ENCODE measurements around the gene HAUS6. TPM values are rescaled to one million over a fixed set of nuclear protein-coding genes. Genes with fewer than 3 reads are reported as not detected.
"Not testable (repeated sequence)": the region's sequence is repeated elsewhere in the genome, so short reads cannot be mapped to it uniquely, and the experiment has no call there.

The HAUS6 gene
- total and polyA plus RNA-seq, 8 donors = 1.7 to 5.1 (median 2.7) TPM

- FAIRE-seq (no peak), ATAC-seq (no peak)
- WGBS, 2 donors = 81 to 91% methylated on average over 22 of the region's 22 CpGs
Measured at GRCh38 chr9:19027825-19028224, 74.9 kb downstream of the HAUS6 start.

GRCh38 chr9:19026375-19026774, 76.3 kb downstream of the HAUS6 start:
- H3K27ac ChIP-seq = no peak overlapping the region
- no peak overlapping the region for H3K4me3 ChIP-seq
- FAIRE-seq (no peak), ATAC-seq (no peak), DNase-seq (no peak)
- H3K9me3 ChIP-seq = no peaks in the 10 kb centered on the region
- 70 to 80% methylated on average over 6 of the region's 6 CpGs for WGBS, 2 donors
- no peaks in the 10 kb centered on the region for H3K4me1 ChIP-seq
- no peaks in the 10 kb centered on the region for H3K36me3 ChIP-seq
- TF ChIP-seq, protein P1, sequence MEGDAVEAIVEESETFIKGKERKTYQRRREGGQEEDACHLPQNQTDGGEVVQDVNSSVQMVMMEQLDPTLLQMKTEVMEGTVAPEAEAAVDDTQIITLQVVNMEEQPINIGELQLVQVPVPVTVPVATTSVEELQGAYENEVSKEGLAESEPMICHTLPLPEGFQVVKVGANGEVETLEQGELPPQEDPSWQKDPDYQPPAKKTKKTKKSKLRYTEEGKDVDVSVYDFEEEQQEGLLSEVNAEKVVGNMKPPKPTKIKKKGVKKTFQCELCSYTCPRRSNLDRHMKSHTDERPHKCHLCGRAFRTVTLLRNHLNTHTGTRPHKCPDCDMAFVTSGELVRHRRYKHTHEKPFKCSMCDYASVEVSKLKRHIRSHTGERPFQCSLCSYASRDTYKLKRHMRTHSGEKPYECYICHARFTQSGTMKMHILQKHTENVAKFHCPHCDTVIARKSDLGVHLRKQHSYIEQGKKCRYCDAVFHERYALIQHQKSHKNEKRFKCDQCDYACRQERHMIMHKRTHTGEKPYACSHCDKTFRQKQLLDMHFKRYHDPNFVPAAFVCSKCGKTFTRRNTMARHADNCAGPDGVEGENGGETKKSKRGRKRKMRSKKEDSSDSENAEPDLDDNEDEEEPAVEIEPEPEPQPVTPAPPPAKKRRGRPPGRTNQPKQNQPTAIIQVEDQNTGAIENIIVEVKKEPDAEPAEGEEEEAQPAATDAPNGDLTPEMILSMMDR (IDR thresholded peaks at IDR 0.05) = no peak
- intact Hi-C loops (cut with DNase I) = loop anchor here in 2 of 3 donors (10.0 kb wide), 1 partner anchor 772 kb away; no protein-coding TSS in a partner anchor
- no peaks in the 10 kb centered on the region for H3K27me3 ChIP-seq

More at GRCh38 chr9:19027825-19028224, 74.9 kb downstream of the HAUS6 start:
- peak in 1 of 6 donors; percentile 47 for DNase-seq
- Histone ChIP-seq H3K4me1 (no peaks in the 10 kb centered on the region), H3K36me3 (no peaks in the 10 kb centered on the region), H3K4me3 (no peak overlapping the region), H3K9me3 (no peaks in the 10 kb centered on the region), H3K27me3 (no peaks in the 10 kb centered on the region), H3K27ac (no peak overlapping the region)
- intact Hi-C loops (cut with DNase I) = loop anchor here in 2 of 3 donors (10.0 kb wide), 1 partner anchor 773 kb away; no protein-coding TSS in a partner anchor
- TF ChIP-seq, protein P1 (IDR thresholded peaks at IDR 0.05) = no peak

- no peak overlapping the region for H3K4me3 ChIP-seq
- no peaks in the 10 kb centered on the region for H3K36me3 ChIP-seq
- no peak for DNase-seq
- H3K4me1 ChIP-seq = no peaks in the 10 kb centered on the region
- intact Hi-C loops (cut with DNase I) = loop anchor here in 2 of 3 donors (10.0 kb wide), 1 partner anchor 768 kb away; no protein-coding TSS in a partner anchor
- no peak overlapping the region for H3K27ac ChIP-seq
- ATAC-seq = no peak
- no peaks in the 10 kb centered on the region for H3K27me3 ChIP-seq
- 65 to 66% methylated on average over 5 of the region's 5 CpGs for WGBS, 2 donors
- no peak for FAIRE-seq
- TF ChIP-seq, protein P1 (IDR thresholded peaks at IDR 0.05) = no peak
- no peaks in the 10 kb centered on the region for H3K9me3 ChIP-seq
Measured at GRCh38 chr9:19023078-19023477, 79.6 kb downstream of the HAUS6 start.

- 95 to 100% methylated on average over 2 of the region's 2 CpGs for WGBS, 2 donors
- Histone ChIP-seq H3K4me1 (no peaks in the 10 kb centered on the region), H3K27me3 (no peaks in the 10 kb centered on the region), H3K36me3 (no peaks in the 10 kb centered on the region), H3K4me3 (no peak overlapping the region), H3K9me3 (no peaks in the 10 kb centered on the region), H3K27ac (no peak overlapping the region)
- no peak for DNase-seq
- TF ChIP-seq, protein P1 (IDR thresholded peaks at IDR 0.05) = no peak
- intact Hi-C loops (cut with DNase I) = loop anchor here in 2 of 3 donors (10.0 kb wide), 1 partner anchor 767 kb away; no protein-coding TSS in a partner anchor
- no peak for FAIRE-seq
- no peak for ATAC-seq
Measured at GRCh38 chr9:19022206-19022605, 80.5 kb downstream of the HAUS6 start.

- 87 to 96% methylated on average over 2 of the region's 2 CpGs for WGBS, 2 donors
- not testable (repeated sequence) for H3K27me3 ChIP-seq, DNase-seq, FAIRE-seq, H3K4me1 ChIP-seq, H3K9me3 ChIP-seq, H3K4me3 ChIP-seq, H3K36me3 ChIP-seq, H3K27ac ChIP-seq, ATAC-seq
- intact Hi-C loops (cut with DNase I) = loop anchor here in 2 of 3 donors (10.0 kb wide), 1 partner anchor 767 kb away; no protein-coding TSS in a partner anchor
Measured at GRCh38 chr9:19021649-19022048, 81.1 kb downstream of the HAUS6 start.

Data from pancreas (tissue), 10 donors.